Measurements from ENCODE around the gene PCDHGB3. TPM values are rescaled to one million over a fixed set of nuclear protein-coding genes. Genes with fewer than 3 reads are reported as not detected.

Gene PCDHGB3
- total RNA-seq, 1 donor from 2014 or later = 1.8 TPM

GRCh38 chr5:141407790-141408505, 37.9 kb downstream of the PCDHGB3 start, which contains the start of gene PCDHGB6:
PCDHGB6 (plus strand) TSS chr5:141408021; CDS start chr5:141408203, 182 bp downstream.

GRCh38 chr5:141412854-141413539, 43.0 kb downstream of the PCDHGB3 start, which contains the start of gene PCDHGA10:
PCDHGA10 (plus strand) TSS chr5:141412987; CDS start chr5:141413176, 189 bp downstream.

GRCh38 chr5:141417494-141418172, 47.6 kb downstream of the PCDHGB3 start, which contains the start of gene PCDHGB7:
PCDHGB7 (plus strand) TSS chr5:141417677; CDS start chr5:141417860, 183 bp downstream.

GRCh38 chr5:141420855-141421488, 50.9 kb downstream of the PCDHGB3 start, which contains the start of gene PCDHGA11:
PCDHGA11 (plus strand) TSS chr5:141421051; CDS start chr5:141421228, 177 bp downstream.

Other genes starting within 250 kb of the PCDHGB3 start
- 0.18 and 0.97 TPM in 2 replicates for gene PCDHB4, start 248.4 kb upstream of the PCDHGB3 start, total RNA-seq
- 1.3 and 4.5 TPM in 2 replicates for gene PCDHB5, start 235.0 kb upstream of the PCDHGB3 start, total RNA-seq
- 0.49 TPM in 1 of 2 replicates, not detected in the other for gene PCDHB6, start 220.2 kb upstream of the PCDHGB3 start, total RNA-seq
- gene PCDHB7, start 197.6 kb upstream of the PCDHGB3 start, total RNA-seq = 0.16 and 1.1 TPM in 2 replicates
- gene PCDHB8, start 192.5 kb upstream of the PCDHGB3 start, total RNA-seq = 0.49 TPM in 1 of 2 replicates, not detected in the other
- gene PCDHB16, start 187.9 kb upstream of the PCDHGB3 start, total RNA-seq = 0.54 TPM in 1 of 2 replicates, not detected in the other
- gene PCDHB9, start 183.1 kb upstream of the PCDHGB3 start, total RNA-seq = under 0.01 TPM in 1 of 2 replicates, not detected in the other
- gene PCDHB10, start 177.9 kb upstream of the PCDHGB3 start, total RNA-seq = 0.16 and 0.18 TPM in 2 replicates
- gene PCDHB11, start 170.6 kb upstream of the PCDHGB3 start, total RNA-seq = 0.18 and 0.65 TPM in 2 replicates
- gene PCDHB12, start 161.5 kb upstream of the PCDHGB3 start, total RNA-seq = 0.16 and 0.72 TPM in 2 replicates
- gene PCDHB13, start 156.3 kb upstream of the PCDHGB3 start, total RNA-seq = 0.16 and 0.90 TPM in 2 replicates
- gene PCDHB14, start 146.9 kb upstream of the PCDHGB3 start, total RNA-seq = 0.54 and 1.5 TPM in 2 replicates
- 1.8 TPM in 2 replicates for gene PCDHB15, start 124.8 kb upstream of the PCDHGB3 start, total RNA-seq
- not detected in 2 replicates for gene SLC25A2, start 66.2 kb upstream of the PCDHGB3 start, total RNA-seq
- gene TAF7, start 49.5 kb upstream of the PCDHGB3 start, total RNA-seq = 36.6 and 51.5 TPM in 2 replicates
- gene PCDHGA1, start 39.7 kb upstream of the PCDHGB3 start, total RNA-seq = 0.54 and 0.65 TPM in 2 replicates
- 2.5 and 5.8 TPM in 2 replicates for gene PCDHGA2, start 31.5 kb upstream of the PCDHGB3 start, total RNA-seq
- gene PCDHGA3, start 26.4 kb upstream of the PCDHGB3 start, total RNA-seq = 2.0 and 2.9 TPM in 2 replicates
- 0.36 and 0.81 TPM in 2 replicates for gene PCDHGB1, start 20.1 kb upstream of the PCDHGB3 start, total RNA-seq
- gene PCDHGA4, start 15.2 kb upstream of the PCDHGB3 start, total RNA-seq = 4.7 and 6.3 TPM in 2 replicates
- 1.6 and 3.2 TPM in 2 replicates for gene PCDHGB2, start 10.2 kb upstream of the PCDHGB3 start, total RNA-seq
- 0.32 and 2.2 TPM in 2 replicates for gene PCDHGA5, start 6.1 kb upstream of the PCDHGB3 start, total RNA-seq
- gene PCDHGA6, start 3.6 kb downstream of the PCDHGB3 start, total RNA-seq = 1.1 and 3.4 TPM in 2 replicates
- gene PCDHGA7, start 12.5 kb downstream of the PCDHGB3 start, total RNA-seq = 3.6 and 5.8 TPM in 2 replicates
- gene PCDHGB4, start 17.5 kb downstream of the PCDHGB3 start, total RNA-seq = 14.1 and 16.8 TPM in 2 replicates
- gene PCDHGA8, start 22.4 kb downstream of the PCDHGB3 start, total RNA-seq = 0.18 and 1.8 TPM in 2 replicates
- 21.7 and 22.2 TPM in 2 replicates for gene PCDHGB5, start 27.7 kb downstream of the PCDHGB3 start, total RNA-seq
- 1.4 and 2.6 TPM in 2 replicates for gene PCDHGA9, start 32.5 kb downstream of the PCDHGB3 start, total RNA-seq
- 1.4 and 2.1 TPM in 2 replicates for gene PCDHGB6, start 37.8 kb downstream of the PCDHGB3 start, total RNA-seq
- gene PCDHGA10, start 42.7 kb downstream of the PCDHGB3 start, total RNA-seq = 3.4 and 5.0 TPM in 2 replicates
- 7.8 and 14.4 TPM in 2 replicates for gene PCDHGB7, start 47.4 kb downstream of the PCDHGB3 start, total RNA-seq
- 10.2 and 12.8 TPM in 2 replicates for gene PCDHGA11, start 50.8 kb downstream of the PCDHGB3 start, total RNA-seq
- 26.7 and 27.1 TPM in 2 replicates for gene PCDHGA12, start 60.3 kb downstream of the PCDHGB3 start, total RNA-seq
- gene PCDHGC3, start 105.7 kb downstream of the PCDHGB3 start, total RNA-seq = 40.8 and 83.1 TPM in 2 replicates
- gene PCDHGC4, start 114.8 kb downstream of the PCDHGB3 start, total RNA-seq = under 0.01 and 0.18 TPM in 2 replicates
- 0.54 and 0.65 TPM in 2 replicates for gene PCDHGC5, start 118.8 kb downstream of the PCDHGB3 start, total RNA-seq
- 23.6 and 26.7 TPM in 2 replicates for gene DIAPH1, start 248.8 kb downstream of the PCDHGB3 start, total RNA-seq